Measurements from ENCODE around the gene PIK3R5. TPM values are rescaled to one million over a fixed set of nuclear protein-coding genes. Genes with fewer than 3 reads are reported as not detected.

PIK3R5 gene
- total RNA-seq, 1 experiment from 2014 or later: 2.5 TPM

GRCh38 chr17:9006175-9006767, 40.8 kb upstream of the PIK3R5 start:
- no peak overlapping the region for H3K4me2 ChIP-seq (ENCODE audit: low read length)
- H3K9me2 ChIP-seq (ENCODE audit: insufficient read depth): no peaks in the 10 kb centered on the region
- POLR2A ChIA-PET: no interaction called here
- no peak overlapping the region for H2AFZ ChIP-seq (ENCODE audit: low read depth, low read length, poor library complexity, severe bottlenecking)
- H4K20me1 ChIP-seq (ENCODE audit: insufficient read depth): no peaks in the 10 kb centered on the region
- no peak for TF ChIP-seq FOSL1 (IDR thresholded peaks at IDR 0.05; ENCODE audit: low read depth)
- no peak for TF ChIP-seq SRF (IDR thresholded peaks at IDR 0.05; ENCODE audit: low read depth)
- TF ChIP-seq REST (IDR thresholded peaks at IDR 0.05; ENCODE audit: low read depth): no peak
- TF ChIP-seq ZNF274 (IDR thresholded peaks at IDR 0.05; ENCODE audit: low read depth, low read length): no peak
- no peak for TF ChIP-seq SP1 (IDR thresholded peaks at IDR 0.05; ENCODE audit: low read depth)
- no peak for TF ChIP-seq POLR2A (IDR thresholded peaks at IDR 0.05; ENCODE audit: borderline replicate concordance, extremely low read depth, insufficient read depth, insufficient read length)
- no peaks in the 10 kb centered on the region for H3K79me2 ChIP-seq (ENCODE audit: insufficient read depth, low read length)
- H3K4me3 ChIP-seq (replicated peaks in 1 of 2; ENCODE audit: low read depth in 1 of 2, low read length in 2 of 2): no peak overlapping the region
- no peaks in the 10 kb centered on the region for H3K36me3 ChIP-seq (ENCODE audit: control insufficient read depth in 1 of 2, insufficient read depth in 2 of 2, low read length in 2 of 2)
- BruUV-seq (replicated peaks): no TSS peak
- peaks cover 11% of the 10 kb centered on the region; the same call in 1 of the 2 replicates for H3K27me3 ChIP-seq (ENCODE audit: insufficient read depth, low read length)
- H3K4me1 ChIP-seq (ENCODE audit: control insufficient read depth in 1 of 2, insufficient read depth in 2 of 2, low read length in 2 of 2): peaks cover 0 to 4% of the 10 kb centered on the region in 2 experiments; a peak in 1 of 4 replicates
- DNase-seq (ENCODE audit: low read depth, low spot score): no peak
- no peaks in the 10 kb centered on the region for H3K9me3 ChIP-seq (ENCODE audit: control insufficient read depth in 1 of 2, insufficient read depth in 1 of 2, low read depth in 1 of 2, low read length in 2 of 2)
- intact Hi-C loops (cut with micrococcal nuclease): no loop called here
- no peak overlapping the region for H3K27ac ChIP-seq (ENCODE audit: low read depth, low read length)
- CTCF ChIA-PET: no interaction called here
- no peak overlapping the region for H3K9ac ChIP-seq (ENCODE audit: low read length)
- RAD21 ChIA-PET (ENCODE audit: low non-redundant PET in 1 of 2, low total read pairs in 2 of 2, uncharacterized antibody in 2 of 2, unreplicated experiment in 2 of 2): no interaction called here
- ATAC-seq: no peak

- POLR2A ChIA-PET: no interaction called here
- DNase-seq (ENCODE audit: low read depth, low spot score) (no peak), ATAC-seq (no peak)
- CTCF ChIA-PET: no interaction called here
- Histone ChIP-seq H3K4me2 (ENCODE audit: low read length) (no peak overlapping the region), H3K36me3 (ENCODE audit: control insufficient read depth in 1 of 2, insufficient read depth in 2 of 2, low read length in 2 of 2) (no peaks in the 10 kb centered on the region), H2AFZ (ENCODE audit: low read depth, low read length, poor library complexity, severe bottlenecking) (no peak overlapping the region), H3K27me3 (ENCODE audit: insufficient read depth, low read length) (peaks cover 7% of the 10 kb centered on the region; the same call in 1 of the 2 replicates), H3K9ac (ENCODE audit: low read length) (no peak overlapping the region), H3K79me2 (ENCODE audit: insufficient read depth, low read length) (no peaks in the 10 kb centered on the region), H3K4me1 (ENCODE audit: control insufficient read depth in 1 of 2, insufficient read depth in 2 of 2, low read length in 2 of 2) (peaks cover 0 to 4% of the 10 kb centered on the region in 2 experiments; a peak in 1 of 4 replicates), H3K9me3 (ENCODE audit: control insufficient read depth in 1 of 2, insufficient read depth in 1 of 2, low read depth in 1 of 2, low read length in 2 of 2) (0 out of 4 replicates have a peak, but pooled peaks cover 0 to 3% of the 10 kb centered on the region in 2 experiments), H3K4me3 (replicated peaks in 1 of 2; ENCODE audit: low read depth in 1 of 2, low read length in 2 of 2) (no peak overlapping the region), H3K27ac (ENCODE audit: low read depth, low read length) (no peak overlapping the region), H4K20me1 (ENCODE audit: insufficient read depth) (no peaks in the 10 kb centered on the region), H3K9me2 (ENCODE audit: insufficient read depth) (no peaks in the 10 kb centered on the region)
- intact Hi-C loops (cut with micrococcal nuclease): no loop called here
- RAD21 ChIA-PET (ENCODE audit: low non-redundant PET in 1 of 2, low total read pairs in 2 of 2, uncharacterized antibody in 2 of 2, unreplicated experiment in 2 of 2): no interaction called here
- no TSS peak for BruUV-seq (replicated peaks)
- TF ChIP-seq FOSL1 (IDR thresholded peaks at IDR 0.05; ENCODE audit: low read depth): no peak
- no peak for TF ChIP-seq CTCF (IDR thresholded peaks at IDR 0.05 in 2 of 3, conservative IDR thresholded peaks at IDR 0.05 in 1 of 3; ENCODE audit: borderline replicate concordance in 1 of 3, insufficient read depth in 1 of 3, low read depth in 2 of 3, low read length in 2 of 3)
- no peak for TF ChIP-seq ZNF274 (IDR thresholded peaks at IDR 0.05; ENCODE audit: low read depth, low read length)
- no peak for TF ChIP-seq ZBTB33 (IDR thresholded peaks at IDR 0.05; ENCODE audit: extremely low read depth, insufficient replicate concordance, low read length)
- no peak for TF ChIP-seq SRF (IDR thresholded peaks at IDR 0.05; ENCODE audit: low read depth)
- no peak for TF ChIP-seq RAD21 (IDR thresholded peaks at IDR 0.05; ENCODE audit: low read depth)
- TF ChIP-seq POLR2AphosphoS5 (IDR thresholded peaks at IDR 0.05; ENCODE audit: low read depth, low read length): no peak
- TF ChIP-seq EZH2phosphoT487 (IDR thresholded peaks at IDR 0.05; ENCODE audit: borderline replicate concordance): no peak
- TF ChIP-seq POLR2A (IDR thresholded peaks at IDR 0.05; ENCODE audit: borderline replicate concordance, extremely low read depth, insufficient read depth, insufficient read length): no peak
Observed at GRCh38 chr17:9004961-9005285, 39.4 kb upstream of the PIK3R5 start.

Data from HCT116 (cell line).